H1 (cell line): ENCODE results near the gene ANXA6. TPM values are rescaled to one million over a fixed set of nuclear protein-coding genes. Genes with fewer than 3 reads are reported as not detected.

Experiments used
- CHD7 ChIP-seq: fragments of 300-600 bp; sonication (generic); IDR thresholded peaks from 2 replicates; pipeline ENCODE4 v1.7.1; 2012; ENCODE audit warnings: low read length, moderate library complexity, mild to moderate bottlenecking, inconsistent platforms; ENCODE audit not compliant: insufficient replicate concordance
- CREB1 ChIP-seq: IDR thresholded peaks from 2 replicates; pipeline ENCODE4 v1.6.1; 2012; ENCODE audit warnings: inconsistent platforms
- GTF2F1 ChIP-seq: IDR thresholded peaks from 2 replicates; pipeline ENCODE4 v1.6.1; 2012; ENCODE audit warnings: low read depth, low read length, improper control_type of control experiment, borderline replicate concordance
- polyA plus RNA-seq, 7 experiments: library from polyadenylated mRNA; depleted of rRNA in 3 of 7; stranded (reverse) in 5 of 7; unstranded in 2 of 7; fragments of >200 nt in 5 of 7; fragments of 200-250 nt in 2 of 7; gene quantifications; 1 replicate in 5 of 7; 2 replicates in 1 of 7; 4 replicates in 1 of 7; pipeline versions ENCODE4 v1.2.1 to v1.2.3, GENCODE V29; 2011 to 2013; ENCODE audit warnings: missing spikeins in 2 of 7, mixed read lengths in 2 of 7
- total RNA-seq: library from RNA; stranded (reverse); fragmentation: NEBNext Ultra II Directional; extraction: Animal tissue kit (Norgen Biotek cat#: 25700); gene quantifications from 2 replicates; pipeline ENCODE4 v1.2.1, GENCODE V29; 2021

Gene ANXA6
- total and polyA plus RNA-seq, 2 of the 8 experiments (the other 6 are each of a cell fraction or from before 2014, with no cell fraction given): 61.3 to 78.6 TPM

GRCh38 chr5:151138114-151138513 lies 19.5 kb downstream of the ANXA6 start (continued):
- no peak for TF ChIP-seq CHD7
- no peak for TF ChIP-seq CREB1
- no peak for TF ChIP-seq GTF2F1
